Measurements from ENCODE around the gene FAM107A.

The FAM107A gene

DNA sequence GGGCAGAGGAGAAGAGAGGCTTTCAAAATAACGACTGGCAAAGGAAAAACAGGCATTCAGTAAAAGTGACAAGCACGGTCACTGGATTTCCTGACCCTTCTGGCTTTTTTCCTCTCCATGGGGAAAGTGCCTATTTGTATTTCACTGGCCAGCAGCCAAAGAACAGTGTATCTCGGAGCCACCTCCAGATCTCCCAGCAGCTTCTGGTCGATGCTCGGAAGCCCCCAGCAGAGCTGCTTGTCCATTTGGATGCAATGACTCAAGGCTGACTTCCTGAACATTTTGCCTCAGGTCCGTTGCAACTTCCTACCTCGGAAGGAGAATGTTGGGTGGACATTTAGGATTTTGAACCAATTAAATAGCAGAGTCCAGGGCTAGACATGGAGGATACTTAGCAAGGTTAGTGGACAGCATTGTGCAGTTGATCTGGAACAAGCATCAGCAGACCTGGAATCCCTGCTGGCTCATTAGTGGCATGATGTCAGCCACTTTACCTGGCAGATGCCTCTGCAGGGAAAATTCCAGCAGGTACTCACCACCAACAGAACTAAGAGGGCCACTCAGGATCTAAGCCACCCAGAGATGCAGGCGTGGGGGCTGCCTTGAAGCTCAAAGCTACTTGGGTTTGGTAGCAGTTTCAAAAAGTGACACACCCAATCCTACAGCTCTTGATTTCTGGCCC is 1.1 kb downstream of the FAM107A start:
- no peak overlapping the region for H3K9ac ChIP-seq (ENCODE audit: low read depth, low read length)
- no peak overlapping the region for H3K27ac ChIP-seq (ENCODE audit: low read depth, low read length)
- no peaks in the 10 kb centered on the region for H3K9me3 ChIP-seq (ENCODE audit: control insufficient read depth, insufficient read depth, low read length)
- H3K4me1 ChIP-seq (ENCODE audit: control insufficient read depth, insufficient read depth, low read length) = peaks cover 21% of the 10 kb centered on the region
- no peak overlapping the region for H3K4me3 ChIP-seq (ENCODE audit: low read depth, low read length)
- no peaks in the 10 kb centered on the region for H3K36me3 ChIP-seq (ENCODE audit: control insufficient read depth, insufficient read depth, low read length)
- H3K27me3 ChIP-seq (ENCODE audit: control insufficient read depth, insufficient read depth, low read length) = no peaks in the 10 kb centered on the region

DNA sequence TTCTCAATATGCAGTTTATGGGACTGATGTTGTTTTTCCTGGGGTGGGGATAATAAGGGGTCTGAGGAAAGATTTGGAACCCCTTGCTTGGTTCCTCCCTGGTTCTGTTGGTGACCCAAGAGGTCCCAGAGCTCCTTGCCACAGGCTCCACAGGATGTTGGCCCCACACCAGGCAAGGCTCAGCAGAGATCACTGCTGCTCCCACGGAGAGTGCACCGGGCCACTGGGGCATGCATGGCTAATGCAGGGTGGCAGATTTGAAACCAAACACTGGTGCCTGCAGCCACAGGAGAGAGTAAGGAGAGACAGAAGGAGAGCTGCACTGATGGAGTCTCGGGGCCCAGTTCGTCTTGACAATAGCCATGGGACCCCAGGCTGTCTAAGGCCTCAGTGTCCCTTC is 2.5 kb downstream of the FAM107A start:
- Histone ChIP-seq H3K27me3 (ENCODE audit: control insufficient read depth, insufficient read depth, low read length) (no peaks in the 10 kb centered on the region), H3K9ac (ENCODE audit: low read depth, low read length) (no peak overlapping the region), H3K36me3 (ENCODE audit: control insufficient read depth, insufficient read depth, low read length) (no peaks in the 10 kb centered on the region), H3K9me3 (ENCODE audit: control insufficient read depth, insufficient read depth, low read length) (no peaks in the 10 kb centered on the region), H3K27ac (ENCODE audit: low read depth, low read length) (no peak overlapping the region), H3K4me1 (ENCODE audit: control insufficient read depth, insufficient read depth, low read length) (peaks cover 13% of the 10 kb centered on the region), H3K4me3 (ENCODE audit: low read depth, low read length) (no peak overlapping the region)

DNA sequence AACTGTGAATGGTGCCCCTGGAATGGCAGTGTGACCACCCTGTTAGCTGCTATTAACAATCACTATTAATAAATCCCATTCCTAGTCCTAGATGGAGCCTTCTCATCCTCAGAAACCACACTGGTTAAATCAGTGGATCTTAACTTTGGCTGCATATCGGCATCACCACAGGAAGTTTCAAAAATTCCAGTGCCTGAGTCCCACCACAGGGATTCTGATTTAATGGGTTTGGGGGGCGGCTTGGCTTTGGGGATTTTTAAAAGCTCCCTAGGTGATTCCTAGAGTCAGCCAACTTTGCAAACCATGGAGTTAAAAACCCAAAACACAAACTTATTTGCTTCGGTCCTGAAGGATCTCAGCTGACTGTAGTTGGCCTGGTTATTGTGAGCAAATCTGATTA is 3.1 kb downstream of the FAM107A start:
- H3K4me1 ChIP-seq (ENCODE audit: control insufficient read depth, insufficient read depth, low read length) = peaks cover 13% of the 10 kb centered on the region
- H3K9me3 ChIP-seq (ENCODE audit: control insufficient read depth, insufficient read depth, low read length) = no peaks in the 10 kb centered on the region
- no peaks in the 10 kb centered on the region for H3K27me3 ChIP-seq (ENCODE audit: control insufficient read depth, insufficient read depth, low read length)

DNA sequence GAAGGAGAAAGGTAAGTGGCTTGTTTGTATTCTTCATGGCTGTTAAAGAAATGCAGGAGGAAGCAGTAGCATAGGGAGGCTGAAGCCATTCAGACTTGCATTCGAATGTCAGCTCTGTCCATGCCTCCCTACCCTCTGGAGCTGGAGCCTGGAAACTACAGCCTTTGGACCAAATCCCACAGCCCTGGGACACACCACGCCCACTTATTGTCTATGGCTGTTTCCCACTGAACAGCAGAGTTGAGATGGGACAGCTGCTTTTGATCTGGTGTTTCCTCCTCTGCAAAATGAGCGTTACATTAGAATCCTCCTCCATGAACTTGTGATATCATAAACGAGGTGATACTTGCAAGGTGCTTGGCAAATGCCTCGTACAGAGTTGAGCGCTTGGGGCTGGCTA is 3.6 kb downstream of the FAM107A start:
- no peaks in the 10 kb centered on the region for H3K9me3 ChIP-seq (ENCODE audit: control insufficient read depth, insufficient read depth, low read length)

More for the DNA sequence above, 3.1 kb downstream of the FAM107A start:
- Histone ChIP-seq H3K9ac (ENCODE audit: low read depth, low read length) (no peak overlapping the region), H3K36me3 (ENCODE audit: control insufficient read depth, insufficient read depth, low read length) (no peaks in the 10 kb centered on the region), H3K27ac (ENCODE audit: low read depth, low read length) (no peak overlapping the region), H3K4me3 (ENCODE audit: low read depth, low read length) (no peak overlapping the region)

DNA sequence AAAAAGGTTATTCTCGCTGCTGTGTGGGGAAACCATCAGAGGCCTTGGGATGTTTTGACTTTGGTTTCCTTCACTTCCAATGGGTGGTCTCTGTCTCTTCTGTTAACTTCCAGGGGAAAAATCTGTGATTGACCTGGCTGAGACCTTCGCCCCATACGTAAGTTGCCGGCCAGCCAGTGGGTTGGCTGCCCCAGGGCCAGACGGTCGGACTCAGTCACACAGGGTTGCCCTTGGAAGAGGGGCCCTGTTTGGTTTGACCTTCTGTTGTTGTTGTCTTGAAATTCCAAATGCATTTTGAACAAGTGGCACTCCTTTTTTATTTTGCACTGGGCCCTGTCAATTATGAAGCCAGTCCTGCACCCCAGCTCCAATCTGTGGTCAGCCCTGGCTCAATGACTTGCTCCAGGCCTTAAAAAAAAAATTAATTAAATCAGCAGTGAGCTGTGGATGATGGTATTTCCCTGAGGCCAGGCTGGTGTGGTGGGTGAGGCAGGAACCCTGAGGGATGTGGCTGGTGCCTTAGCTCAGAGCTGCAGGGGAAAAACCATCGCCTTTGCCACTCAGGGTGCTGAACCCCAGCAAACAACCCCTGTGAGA is 4.5 kb downstream of the FAM107A start:
- H3K9me3 ChIP-seq (ENCODE audit: control insufficient read depth, insufficient read depth, low read length) = no peaks in the 10 kb centered on the region
- H3K27ac ChIP-seq (ENCODE audit: low read depth, low read length) = no peak overlapping the region
- no peaks in the 10 kb centered on the region for H3K27me3 ChIP-seq (ENCODE audit: control insufficient read depth, insufficient read depth, low read length)
- no peak overlapping the region for H3K4me3 ChIP-seq (ENCODE audit: low read depth, low read length)
- peaks cover 13% of the 10 kb centered on the region for H3K4me1 ChIP-seq (ENCODE audit: control insufficient read depth, insufficient read depth, low read length)
- no peaks in the 10 kb centered on the region for H3K36me3 ChIP-seq (ENCODE audit: control insufficient read depth, insufficient read depth, low read length)
- H3K9ac ChIP-seq (ENCODE audit: low read depth, low read length) = no peak overlapping the region

More for the DNA sequence above, 3.6 kb downstream of the FAM107A start:
- Histone ChIP-seq H3K9ac (ENCODE audit: low read depth, low read length) (no peak overlapping the region), H3K36me3 (ENCODE audit: control insufficient read depth, insufficient read depth, low read length) (no peaks in the 10 kb centered on the region), H3K27ac (ENCODE audit: low read depth, low read length) (no peak overlapping the region), H3K27me3 (ENCODE audit: control insufficient read depth, insufficient read depth, low read length) (no peaks in the 10 kb centered on the region), H3K4me3 (ENCODE audit: low read depth, low read length) (no peak overlapping the region), H3K4me1 (ENCODE audit: control insufficient read depth, insufficient read depth, low read length) (peaks cover 13% of the 10 kb centered on the region)

DNA sequence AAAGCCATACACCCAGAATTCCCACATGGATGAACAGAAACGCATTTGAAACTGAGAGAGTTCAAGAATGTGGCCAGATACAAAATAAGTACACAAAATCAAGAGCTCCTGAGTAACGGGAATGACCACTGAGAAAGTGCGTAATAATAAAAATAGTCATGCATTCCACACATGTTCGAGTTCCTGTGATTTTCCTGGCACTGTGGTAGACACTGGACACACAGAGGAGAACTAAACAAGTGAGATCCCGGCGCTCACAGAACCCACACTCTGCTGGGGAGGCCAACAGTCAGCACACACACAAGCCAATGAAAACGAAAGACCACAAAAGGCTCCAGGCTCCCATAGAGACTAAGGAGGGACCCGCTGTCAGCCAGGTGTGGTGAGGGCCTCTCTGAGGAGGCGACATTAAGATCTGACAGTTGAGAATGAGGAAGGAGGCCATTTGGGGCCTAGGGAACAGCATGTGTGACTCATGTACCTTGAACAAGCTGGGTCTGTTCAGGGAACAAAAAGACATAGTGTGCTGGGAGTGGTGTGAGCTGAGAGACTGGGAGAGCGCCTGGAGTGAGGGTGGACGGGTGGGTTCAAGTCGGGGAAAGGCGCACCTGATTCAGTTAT is 5.1 kb downstream of the FAM107A start:
- no peaks in the 10 kb centered on the region for H3K36me3 ChIP-seq (ENCODE audit: control insufficient read depth, insufficient read depth, low read length)
- no peak overlapping the region for H3K4me3 ChIP-seq (ENCODE audit: low read depth, low read length)
- H3K9ac ChIP-seq (ENCODE audit: low read depth, low read length) = no peak overlapping the region
- peaks cover 6% of the 10 kb centered on the region for H3K4me1 ChIP-seq (ENCODE audit: control insufficient read depth, insufficient read depth, low read length)
- no peak overlapping the region for H3K27ac ChIP-seq (ENCODE audit: low read depth, low read length)
- H3K27me3 ChIP-seq (ENCODE audit: control insufficient read depth, insufficient read depth, low read length) = no peaks in the 10 kb centered on the region
- H3K9me3 ChIP-seq (ENCODE audit: control insufficient read depth, insufficient read depth, low read length) = no peaks in the 10 kb centered on the region

DNA sequence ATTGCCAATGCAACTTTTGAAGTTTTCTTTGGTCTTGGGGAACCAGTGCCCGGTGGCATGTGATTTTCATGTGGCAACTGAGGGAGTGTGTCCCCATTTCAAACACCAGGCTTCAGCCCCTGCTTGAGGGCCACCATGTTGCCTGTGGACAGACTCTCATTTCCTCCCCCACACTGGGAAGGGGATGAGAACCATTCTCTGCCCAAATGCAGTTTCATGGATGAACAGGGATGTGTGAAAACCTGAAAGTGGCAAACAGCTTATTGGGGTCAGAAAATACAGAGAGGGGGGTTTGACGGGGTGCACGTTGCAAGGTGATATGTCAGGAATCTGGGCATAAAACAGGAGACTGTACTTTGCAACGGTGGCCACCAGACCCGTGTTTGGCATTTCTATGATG is 6.3 kb downstream of the FAM107A start:
- H3K27me3 ChIP-seq (ENCODE audit: control insufficient read depth, insufficient read depth, low read length) = no peaks in the 10 kb centered on the region
- H3K9me3 ChIP-seq (ENCODE audit: control insufficient read depth, insufficient read depth, low read length) = no peaks in the 10 kb centered on the region
- H3K27ac ChIP-seq (ENCODE audit: low read depth, low read length) = no peak overlapping the region
- no peak overlapping the region for H3K4me3 ChIP-seq (ENCODE audit: low read depth, low read length)
- no peaks in the 10 kb centered on the region for H3K36me3 ChIP-seq (ENCODE audit: control insufficient read depth, insufficient read depth, low read length)
- no peak overlapping the region for H3K9ac ChIP-seq (ENCODE audit: low read depth, low read length)
- peaks cover 12% of the 10 kb centered on the region; the same call in 1 of the 2 replicates for H3K4me1 ChIP-seq (ENCODE audit: control insufficient read depth, insufficient read depth, low read length)

DNA sequence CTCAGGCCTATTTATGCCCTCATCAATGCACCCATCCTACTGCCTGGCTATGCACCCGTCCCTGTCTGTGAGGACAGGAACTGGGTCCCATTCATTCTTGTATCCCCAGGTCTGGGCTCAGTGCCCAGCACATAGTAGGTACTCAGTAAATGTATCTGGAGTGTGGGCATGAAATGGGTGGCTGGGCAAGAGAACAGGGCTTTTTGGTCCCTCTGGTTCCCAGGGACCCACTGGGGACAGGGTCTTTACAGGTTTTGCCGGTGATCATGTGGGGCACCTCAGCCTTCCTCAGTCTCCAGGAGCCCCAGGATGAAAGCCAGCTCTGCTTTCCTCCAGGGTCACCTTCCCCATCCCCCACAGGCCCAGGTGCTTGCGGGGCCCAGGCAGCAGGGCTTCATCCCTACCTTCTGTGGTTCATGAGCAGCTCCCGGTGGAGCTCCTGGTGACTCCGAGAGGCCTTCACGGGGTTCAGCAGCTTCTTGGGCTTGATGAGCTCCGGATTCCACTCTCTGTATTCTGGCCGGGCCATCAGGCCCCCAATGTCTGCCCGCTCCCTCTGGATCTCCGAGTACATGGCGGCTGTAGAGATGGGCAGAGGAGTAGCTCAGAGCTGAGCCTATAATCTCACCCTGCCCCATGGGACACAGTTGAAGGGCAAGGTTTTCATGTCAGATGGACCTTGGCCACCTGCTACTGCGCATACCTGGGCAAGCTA is 7.7 kb downstream of the FAM107A start:
- H3K4me3 ChIP-seq (ENCODE audit: low read depth, low read length) = no peak overlapping the region
- H3K27me3 ChIP-seq (ENCODE audit: control insufficient read depth, insufficient read depth, low read length) = no peaks in the 10 kb centered on the region
- H3K9me3 ChIP-seq (ENCODE audit: control insufficient read depth, insufficient read depth, low read length) = no peaks in the 10 kb centered on the region
- H3K4me1 ChIP-seq (ENCODE audit: control insufficient read depth, insufficient read depth, low read length) = peaks cover 22% of the 10 kb centered on the region; the same call in 1 of the 2 replicates
- H3K27ac ChIP-seq (ENCODE audit: low read depth, low read length) = no peak overlapping the region
- H3K36me3 ChIP-seq (ENCODE audit: control insufficient read depth, insufficient read depth, low read length) = no peaks in the 10 kb centered on the region
- H3K9ac ChIP-seq (ENCODE audit: low read depth, low read length) = no peak overlapping the region

DNA sequence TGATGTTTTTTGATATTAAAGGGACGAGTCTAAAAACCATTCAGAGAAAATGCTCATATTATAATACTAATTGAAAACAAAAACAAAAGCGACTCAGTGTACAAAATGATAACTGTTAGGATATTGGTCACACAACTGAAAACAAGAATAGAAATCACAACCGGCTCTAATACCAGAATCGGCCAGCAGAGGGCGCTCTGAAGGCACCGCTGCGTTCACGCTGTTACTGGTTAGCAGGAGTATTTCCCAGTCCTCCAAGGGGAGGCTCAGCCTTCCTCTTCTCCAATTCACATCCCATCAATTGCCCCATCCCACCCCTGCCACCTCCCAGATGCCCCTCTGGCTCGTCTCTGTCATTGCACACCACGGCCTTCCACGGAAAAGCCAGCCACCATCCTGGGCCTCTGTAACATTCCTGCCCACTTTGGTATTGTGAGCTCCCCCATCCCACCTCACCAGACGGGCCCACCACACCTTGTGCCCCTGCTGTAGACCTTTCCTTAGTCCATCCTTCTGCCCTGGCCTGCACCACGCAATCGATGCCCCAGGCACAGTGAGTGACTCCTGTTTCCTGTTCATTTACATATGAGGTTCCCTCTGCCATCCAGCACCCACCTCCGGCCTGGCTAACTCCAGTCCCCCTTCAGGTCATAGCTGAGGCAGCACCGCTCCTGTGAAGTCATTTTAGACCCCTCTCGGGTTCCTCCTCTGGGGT is 8.5 kb downstream of the FAM107A start:
- Histone ChIP-seq H3K4me3 (ENCODE audit: low read depth, low read length) (no peak overlapping the region), H3K9ac (ENCODE audit: low read depth, low read length) (no peak overlapping the region), H3K27ac (ENCODE audit: low read depth, low read length) (no peak overlapping the region), H3K9me3 (ENCODE audit: control insufficient read depth, insufficient read depth, low read length) (no peaks in the 10 kb centered on the region), H3K36me3 (ENCODE audit: control insufficient read depth, insufficient read depth, low read length) (no peaks in the 10 kb centered on the region), H3K4me1 (ENCODE audit: control insufficient read depth, insufficient read depth, low read length) (peaks cover 21% of the 10 kb centered on the region; the same call in 1 of the 2 replicates), H3K27me3 (ENCODE audit: control insufficient read depth, insufficient read depth, low read length) (no peaks in the 10 kb centered on the region)

DNA sequence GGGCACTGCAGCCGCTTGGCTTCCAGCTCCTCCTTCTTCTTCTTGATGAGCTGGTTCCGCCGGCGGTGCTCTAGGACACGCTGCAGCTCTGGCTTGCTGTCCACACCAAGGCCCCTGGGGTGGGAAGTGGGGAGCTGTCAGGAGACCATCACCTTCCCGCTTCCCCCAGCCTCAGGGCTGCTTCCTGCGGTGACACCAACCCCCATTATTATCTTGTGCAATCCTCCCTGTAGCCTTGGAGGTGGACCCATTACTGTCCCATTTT is 10.0 kb downstream of the FAM107A start:
- Histone ChIP-seq H3K4me1 (ENCODE audit: control insufficient read depth, insufficient read depth, low read length) (peaks cover 17% of the 10 kb centered on the region; the same call in 1 of the 2 replicates), H3K36me3 (ENCODE audit: control insufficient read depth, insufficient read depth, low read length) (no peaks in the 10 kb centered on the region), H3K9me3 (ENCODE audit: control insufficient read depth, insufficient read depth, low read length) (no peaks in the 10 kb centered on the region), H3K27ac (ENCODE audit: low read depth, low read length) (no peak overlapping the region), H3K27me3 (ENCODE audit: control insufficient read depth, insufficient read depth, low read length) (no peaks in the 10 kb centered on the region), H3K4me3 (ENCODE audit: low read depth, low read length) (no peak overlapping the region), H3K9ac (ENCODE audit: low read depth, low read length) (no peak overlapping the region)
